Esophagus squamous epithelium (tissue), 5 donors: Measurements from ENCODE around the gene ILK. TPM values are rescaled to one million over a fixed set of nuclear protein-coding genes. Genes with fewer than 3 reads are reported as not detected.

Source experiments
- DNase-seq: peaks from one replicate; lab custom pipeline; 2025; lab: John Stamatoyannopoulos, UW
- H3K27ac ChIP-seq, 4 donors: fragments of 200-600 bp; sonication (generic); one replicate each; pipeline ENCODE4 v1.5.1; 2016 to 2019; ENCODE audit warnings: mild to moderate bottlenecking in 1 of 4
- H3K27me3 ChIP-seq, 4 donors: fragments of 200-600 bp; sonication (generic); 1 replicate in 3 of 4; 2 replicates in 1 of 4; pipeline versions ENCODE4 v1.5.1 to v1.6.0; 2017 to 2021; ENCODE audit warnings: antibody characterized with exemption in 1 of 4
- H3K36me3 ChIP-seq, 3 donors: fragments of 200-600 bp; sonication (generic); one replicate each; pipeline ENCODE4 v1.5.1; 2016 to 2019
- H3K4me1 ChIP-seq, 3 donors: fragments of 200-600 bp; sonication (generic); one replicate each; pipeline ENCODE4 v1.5.1; 2017 to 2019
- H3K4me3 ChIP-seq, 4 donors: fragments of 200-600 bp; sonication (generic); 1 replicate in 3 of 4; 2 replicates in 1 of 4; pipeline ENCODE4 v1.5.1; 2016 to 2019; ENCODE audit warnings: mild to moderate bottlenecking in 2 of 4, moderate library complexity in 1 of 4
- H3K9me3 ChIP-seq, 3 donors: fragments of 200-600 bp; sonication (generic); one replicate each; pipeline ENCODE4 v1.5.1; 2016 to 2019
- POLR2A ChIP-seq, 4 donors: fragments of 450-650 bp; IDR thresholded peaks; one replicate each; pipeline ENCODE4 v1.6.1; 2017; ENCODE audit warnings: antibody characterized with exemption in 4 of 4, mild to moderate bottlenecking in 4 of 4, moderate library complexity in 3 of 4
- WGBS, 2 donors: methylation state at CpG; one replicate each; pipeline ENCODE4 v1.1.5; 2018; 5-methylcytosine and 5-hydroxymethylcytosine counted together
- intact Hi-C: fragments of 100-400 bp; cut with DNase I; formaldehyde crosslinking; loops from one replicate; pipeline ENCODE4 v1.15.0; 2022
- total RNA-seq, 4 donors: library from RNA; depleted of rRNA; stranded (reverse); fragments of >200 nt; gene quantifications; one replicate each; pipeline ENCODE4 v1.1.0, GENCODE V29; 2016
- TF ChIP-seq, protein P1 (sequence below), 6 experiments: fragments of 450-650 bp in 4 of 6; fragments of 200-600 bp in 2 of 6; sonication (generic) in 2 of 6; IDR thresholded peaks; one replicate each; pipeline ENCODE4 v1.5.1; 2016 to 2019; ENCODE audit warnings: antibody characterized with exemption in 6 of 6, mild to moderate bottlenecking in 4 of 6, moderate library complexity in 4 of 6
- donor health status: DM: yes; HTN: yes; CAD: no.

The ILK gene
- total RNA-seq, 4 donors from 2014 or later: 34.5 to 128 (median 49.5) TPM

DNA sequence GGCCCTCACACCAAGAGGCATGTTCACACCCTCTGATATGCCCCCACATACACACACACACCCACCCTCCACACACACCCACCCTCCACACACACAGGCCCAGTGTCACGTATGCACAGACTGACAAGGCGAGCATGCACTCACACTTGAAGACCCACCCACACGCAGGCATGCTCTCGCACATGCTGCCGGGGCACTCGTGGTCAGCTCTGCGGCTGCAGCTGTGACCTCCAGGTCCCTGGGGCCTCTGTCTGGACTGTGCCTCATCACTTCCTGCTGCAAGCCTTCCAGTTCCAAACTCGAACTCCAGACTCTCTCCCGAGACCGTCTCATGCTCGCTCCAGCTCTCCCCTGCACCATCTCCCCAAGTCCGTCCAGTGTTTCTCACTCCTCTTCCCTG, 42.5 kb downstream of the ILK start:
- Histone ChIP-seq H3K4me1 (peaks cover 15 to 41% (median 23%) of the 10 kb centered on the region in 3 donors), H3K36me3 (peaks cover 0 to 2% (median 0%) of the 10 kb centered on the region in 3 donors), H3K27me3 (peaks cover 0 to 7% (median 0%) of the 10 kb centered on the region in 4 donors), H3K9me3 (no peaks in the 10 kb centered on the region), H3K4me3 (peak overlapping the region in 1 of 4 donors; percentile 21), H3K27ac (peak overlapping the region in 3 of 4 donors; percentile 68 to 85 (median 77))
- TF ChIP-seq POLR2A (IDR thresholded peaks at IDR 0.05): no peak
- TF ChIP-seq, protein P1, sequence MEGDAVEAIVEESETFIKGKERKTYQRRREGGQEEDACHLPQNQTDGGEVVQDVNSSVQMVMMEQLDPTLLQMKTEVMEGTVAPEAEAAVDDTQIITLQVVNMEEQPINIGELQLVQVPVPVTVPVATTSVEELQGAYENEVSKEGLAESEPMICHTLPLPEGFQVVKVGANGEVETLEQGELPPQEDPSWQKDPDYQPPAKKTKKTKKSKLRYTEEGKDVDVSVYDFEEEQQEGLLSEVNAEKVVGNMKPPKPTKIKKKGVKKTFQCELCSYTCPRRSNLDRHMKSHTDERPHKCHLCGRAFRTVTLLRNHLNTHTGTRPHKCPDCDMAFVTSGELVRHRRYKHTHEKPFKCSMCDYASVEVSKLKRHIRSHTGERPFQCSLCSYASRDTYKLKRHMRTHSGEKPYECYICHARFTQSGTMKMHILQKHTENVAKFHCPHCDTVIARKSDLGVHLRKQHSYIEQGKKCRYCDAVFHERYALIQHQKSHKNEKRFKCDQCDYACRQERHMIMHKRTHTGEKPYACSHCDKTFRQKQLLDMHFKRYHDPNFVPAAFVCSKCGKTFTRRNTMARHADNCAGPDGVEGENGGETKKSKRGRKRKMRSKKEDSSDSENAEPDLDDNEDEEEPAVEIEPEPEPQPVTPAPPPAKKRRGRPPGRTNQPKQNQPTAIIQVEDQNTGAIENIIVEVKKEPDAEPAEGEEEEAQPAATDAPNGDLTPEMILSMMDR (IDR thresholded peaks at IDR 0.05): no peak
- 51 to 65% methylated on average over 12 of the region's 12 CpGs for WGBS, 2 donors
- no peak for DNase-seq
- intact Hi-C loops: no loop called here

DNA sequence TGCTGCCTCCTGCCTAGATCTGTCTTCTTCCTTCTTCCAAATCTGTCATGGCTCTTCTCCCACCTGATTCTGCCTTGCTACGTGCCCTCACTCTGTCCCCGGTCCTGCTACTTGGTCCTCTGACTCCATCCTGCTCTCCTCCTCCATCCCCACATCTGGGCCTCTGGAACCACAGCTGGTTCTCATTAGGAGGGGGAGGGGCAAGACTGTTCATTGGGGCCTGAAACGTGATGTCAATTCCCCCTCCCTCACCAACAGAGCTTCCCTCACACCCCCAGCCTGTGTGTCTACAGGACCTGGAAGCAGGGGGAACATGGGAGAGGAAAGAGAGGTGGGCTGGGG, 43.0 kb downstream of the ILK start:
- WGBS, 2 donors: 28 to 42% methylated on average over 2 of the region's 3 CpGs
- H3K36me3 ChIP-seq: no peaks in the 10 kb centered on the region
- TF ChIP-seq, protein P1 (IDR thresholded peaks at IDR 0.05): no peak
- no peak for TF ChIP-seq POLR2A (IDR thresholded peaks at IDR 0.05)
- no peak overlapping the region for H3K4me3 ChIP-seq
- H3K27ac ChIP-seq: peak overlapping the region; percentile 38 to 85 (median 72)
- no peaks in the 10 kb centered on the region for H3K9me3 ChIP-seq
- DNase-seq: no peak
- peaks cover 0 to 12% (median 0%) of the 10 kb centered on the region in 4 donors for H3K27me3 ChIP-seq
- intact Hi-C loops: no loop called here
- peaks cover 15 to 41% (median 23%) of the 10 kb centered on the region in 3 donors for H3K4me1 ChIP-seq

DNA sequence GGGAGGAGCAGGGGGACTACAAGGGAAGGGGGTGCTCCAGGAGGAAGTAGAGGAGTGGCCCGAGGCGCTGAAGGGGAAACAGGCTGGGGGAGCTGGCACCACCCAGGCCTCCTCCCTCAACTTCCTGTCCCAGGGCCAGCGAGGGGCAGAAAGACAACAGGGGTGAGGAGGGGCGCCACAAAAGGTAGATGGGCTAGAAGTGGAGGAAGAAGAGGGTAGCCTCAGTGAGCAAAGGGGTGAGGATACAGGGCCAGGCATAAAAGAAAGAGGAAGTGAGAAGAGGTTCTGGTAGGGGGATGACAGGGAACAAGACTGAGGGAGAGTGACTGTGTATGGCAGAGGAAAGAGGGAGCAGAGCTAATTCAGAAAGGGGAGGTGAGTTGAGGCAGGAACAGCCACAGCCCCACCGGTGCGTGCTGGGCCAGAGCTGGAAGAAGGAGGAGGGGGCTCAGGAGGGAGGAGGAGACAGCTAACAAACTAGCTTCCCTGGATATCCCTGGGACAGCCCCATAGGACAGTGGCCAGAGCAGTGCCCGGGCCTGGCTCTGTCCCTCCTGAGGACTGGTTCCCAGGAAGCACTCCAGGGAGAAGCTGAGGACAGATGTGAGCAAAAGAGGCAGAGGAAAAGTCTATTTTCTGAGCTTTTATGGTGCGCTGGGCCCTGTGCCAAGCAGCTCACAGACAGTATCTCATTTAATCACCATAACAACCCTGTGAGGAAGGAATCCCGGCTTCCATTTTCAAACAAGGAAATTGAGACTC, 43.5 kb downstream of the ILK start:
- WGBS, 2 donors: 44 to 51% methylated on average over 8 to 9 of the region's 9 CpGs
- intact Hi-C loops: no loop called here
- H3K27ac ChIP-seq: peak overlapping the region; percentile 38 to 85 (median 72)
- no peak for DNase-seq
- no peak overlapping the region for H3K4me3 ChIP-seq
- H3K36me3 ChIP-seq: no peaks in the 10 kb centered on the region
- no peaks in the 10 kb centered on the region for H3K9me3 ChIP-seq
- TF ChIP-seq, protein P1 (IDR thresholded peaks at IDR 0.05): no peak
- H3K27me3 ChIP-seq: peaks cover 0 to 15% (median 0%) of the 10 kb centered on the region in 4 donors
- peaks cover 15 to 41% (median 23%) of the 10 kb centered on the region in 3 donors for H3K4me1 ChIP-seq

DNA sequence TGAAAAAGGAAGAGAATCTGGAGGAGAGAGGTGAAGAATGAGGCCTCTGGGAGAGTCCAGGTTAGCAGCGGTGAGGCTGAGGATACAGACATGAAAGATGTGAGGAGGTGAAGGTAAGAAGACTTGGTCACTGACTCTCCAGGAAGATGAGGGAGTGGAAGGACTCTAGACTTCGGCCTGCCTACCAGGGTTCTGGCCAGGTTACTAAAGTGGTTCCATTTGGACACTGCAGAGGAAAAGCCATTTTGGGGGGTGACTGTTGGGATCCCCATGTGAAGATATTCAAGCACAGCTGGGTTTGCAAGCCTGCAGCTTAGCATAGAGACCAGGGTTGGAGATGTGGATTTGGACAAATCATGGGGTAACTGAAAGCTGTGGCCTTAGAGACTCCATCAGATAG, 44.3 kb downstream of the ILK start:
- no peak for DNase-seq
- intact Hi-C loops: no loop called here
- no peaks in the 10 kb centered on the region for H3K9me3 ChIP-seq
- H3K36me3 ChIP-seq: no peaks in the 10 kb centered on the region
- peak overlapping the region in 2 of 4 donors; percentile 68 to 77 for H3K27ac ChIP-seq
- peaks cover 15 to 41% (median 23%) of the 10 kb centered on the region in 3 donors for H3K4me1 ChIP-seq
- no peak overlapping the region for H3K4me3 ChIP-seq
- TF ChIP-seq POLR2A (IDR thresholded peaks at IDR 0.05): no peak
- TF ChIP-seq, protein P1 (IDR thresholded peaks at IDR 0.05): no peak
- whole genome bisulfite sequencing, 2 donors: 80 to 86% methylated on average over 2 of the region's 2 CpGs
- H3K27me3 ChIP-seq: peaks cover 0 to 19% (median 0%) of the 10 kb centered on the region in 4 donors

DNA sequence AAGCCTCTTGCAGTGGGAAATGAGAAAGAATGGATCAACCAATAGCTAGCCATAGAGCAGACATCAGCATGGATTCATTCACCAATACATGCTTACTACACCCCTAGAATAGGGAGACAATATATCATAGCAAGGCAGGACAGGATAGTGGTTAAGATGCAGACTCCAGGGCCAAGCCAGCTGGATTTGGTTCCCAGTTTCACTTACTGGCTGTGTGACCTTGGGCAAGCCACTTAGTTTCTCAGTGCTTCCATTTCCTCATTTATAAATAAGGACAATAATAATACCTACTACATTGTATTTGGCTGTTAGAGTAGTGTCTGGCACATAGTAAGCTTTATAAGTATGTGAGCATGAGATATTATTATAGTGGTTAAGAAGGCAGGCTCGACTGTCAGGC, 44.9 kb downstream of the ILK start:
- H3K36me3 ChIP-seq: no peaks in the 10 kb centered on the region
- H3K9me3 ChIP-seq: no peaks in the 10 kb centered on the region
- 44 to 79% methylated on average over 1 of the region's 1 CpG for WGBS, 2 donors
- H3K4me3 ChIP-seq: no peak overlapping the region
- no peak for DNase-seq
- intact Hi-C loops: no loop called here
- TF ChIP-seq POLR2A (IDR thresholded peaks at IDR 0.05): no peak
- TF ChIP-seq, protein P1 (IDR thresholded peaks at IDR 0.05): no peak
- H3K27ac ChIP-seq: peak overlapping the region in 1 of 4 donors; percentile 45
- peaks cover 0 to 20% (median 0%) of the 10 kb centered on the region in 4 donors for H3K27me3 ChIP-seq
- peaks cover 15 to 43% (median 23%) of the 10 kb centered on the region in 3 donors for H3K4me1 ChIP-seq
